ENCODE data around the gene CPA4. TPM values are rescaled to one million over a fixed set of nuclear protein-coding genes. Genes with fewer than 3 reads are reported as not detected.
A peak's percentile ranks its signal among the peaks of the same experiment; 100 is the strongest.

CPA4 gene
- polyA plus RNA-seq, 4 donors, result 0.11 to 0.44 (median 0.22) TPM

DNA sequence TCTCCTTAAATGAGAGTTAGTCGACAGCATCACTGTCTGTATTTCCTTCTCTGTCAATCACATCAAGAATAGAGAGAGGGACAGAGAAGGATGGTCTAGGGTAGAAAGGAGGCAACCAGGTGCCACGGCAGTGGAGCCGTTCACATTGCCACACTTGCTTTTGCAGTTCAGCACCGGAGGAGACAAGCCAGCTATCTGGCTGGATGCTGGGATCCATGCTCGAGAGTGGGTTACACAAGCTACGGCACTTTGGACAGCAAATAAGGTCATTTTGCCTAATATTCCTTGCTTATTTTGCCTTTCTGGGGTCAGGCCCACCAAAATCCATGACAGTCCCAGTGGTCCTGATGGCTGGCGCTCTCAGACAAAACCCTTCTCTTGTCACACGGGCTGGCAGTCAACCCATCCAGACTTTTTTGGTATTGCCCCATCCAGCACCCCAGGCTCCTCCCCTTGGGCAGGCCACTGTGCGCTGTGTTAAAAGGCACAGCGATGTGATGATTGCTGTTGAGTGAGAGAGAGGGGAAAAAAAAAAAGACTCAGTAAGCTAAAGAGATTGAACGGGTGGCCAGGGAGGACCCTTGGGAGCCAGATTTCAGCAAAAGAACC is 17.9 kb upstream of the CPA4 start:
- DNase-seq (ENCODE audit: low read depth in 4 of 4, low spot score in 3 of 4), result no peak

DNA sequence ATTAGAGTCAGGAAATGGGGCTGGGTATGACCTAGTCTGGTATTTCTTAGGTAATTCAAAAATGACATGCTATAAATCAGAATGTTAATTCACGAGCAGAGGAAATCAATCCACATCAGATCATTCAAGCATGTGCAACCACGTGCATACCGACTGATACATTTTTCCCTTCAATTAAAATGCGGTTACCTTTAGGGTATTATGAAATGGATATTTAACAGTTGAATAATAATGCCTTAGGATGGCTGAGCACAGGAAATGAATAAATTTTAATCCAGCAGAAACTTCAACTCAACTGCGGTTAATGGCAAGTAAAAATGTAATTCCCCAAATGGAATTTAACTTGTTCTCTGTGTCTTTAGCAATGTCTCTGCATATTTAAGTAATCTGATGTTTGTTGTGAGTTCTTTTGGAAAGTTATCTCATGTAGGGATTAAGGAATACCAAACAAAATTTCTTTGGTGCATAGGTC is 17.1 kb upstream of the CPA4 start:
- DNase-seq (ENCODE audit: low read depth in 4 of 4, low spot score in 3 of 4), result no peak

DNA sequence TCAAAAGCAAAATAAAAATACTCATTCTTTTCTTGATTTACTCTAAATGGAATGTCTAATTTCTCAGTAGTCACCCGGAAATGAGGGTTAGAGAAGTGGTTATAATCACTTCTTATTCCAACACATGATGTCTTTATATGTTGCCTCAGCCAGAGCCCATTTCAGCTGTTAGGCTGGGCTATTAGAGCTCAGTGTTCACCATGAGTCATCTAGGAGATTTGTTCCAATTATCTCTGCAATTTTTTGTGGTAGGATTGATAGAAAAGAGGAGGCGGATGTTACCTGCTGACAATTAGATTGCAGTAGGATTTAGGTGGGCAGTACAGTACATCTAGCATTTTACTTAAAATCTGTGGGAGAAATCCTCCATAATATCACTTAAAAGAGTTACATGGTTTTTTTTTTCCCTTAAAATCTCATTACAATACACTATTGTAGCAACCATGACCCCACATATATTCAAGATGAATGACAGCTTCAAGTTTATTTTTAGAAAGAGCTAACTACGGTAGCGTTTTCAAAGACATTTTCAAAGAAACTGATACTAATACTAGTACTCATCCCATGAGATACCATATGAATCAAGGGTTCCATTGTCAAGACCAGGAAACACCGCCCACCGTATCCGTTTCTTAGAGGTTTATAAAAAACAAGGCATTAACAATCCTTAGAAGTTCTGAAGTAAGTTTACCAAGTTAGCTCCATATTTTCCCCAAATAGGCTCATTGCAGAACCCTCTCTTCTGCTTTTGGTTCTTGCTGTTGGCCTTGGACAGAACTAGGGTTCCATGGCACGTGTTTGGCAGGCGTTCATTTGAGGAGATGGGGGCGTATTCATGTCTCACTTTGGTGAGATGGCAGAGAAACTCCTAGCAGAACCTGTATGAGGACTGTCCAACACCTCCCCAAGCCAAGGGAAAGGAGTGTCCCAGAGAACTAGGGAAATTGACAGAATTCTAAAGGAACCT is 15.9 kb upstream of the CPA4 start:
- DNase-seq (ENCODE audit: low read depth in 4 of 4, low spot score in 3 of 4), result no peak

DNA sequence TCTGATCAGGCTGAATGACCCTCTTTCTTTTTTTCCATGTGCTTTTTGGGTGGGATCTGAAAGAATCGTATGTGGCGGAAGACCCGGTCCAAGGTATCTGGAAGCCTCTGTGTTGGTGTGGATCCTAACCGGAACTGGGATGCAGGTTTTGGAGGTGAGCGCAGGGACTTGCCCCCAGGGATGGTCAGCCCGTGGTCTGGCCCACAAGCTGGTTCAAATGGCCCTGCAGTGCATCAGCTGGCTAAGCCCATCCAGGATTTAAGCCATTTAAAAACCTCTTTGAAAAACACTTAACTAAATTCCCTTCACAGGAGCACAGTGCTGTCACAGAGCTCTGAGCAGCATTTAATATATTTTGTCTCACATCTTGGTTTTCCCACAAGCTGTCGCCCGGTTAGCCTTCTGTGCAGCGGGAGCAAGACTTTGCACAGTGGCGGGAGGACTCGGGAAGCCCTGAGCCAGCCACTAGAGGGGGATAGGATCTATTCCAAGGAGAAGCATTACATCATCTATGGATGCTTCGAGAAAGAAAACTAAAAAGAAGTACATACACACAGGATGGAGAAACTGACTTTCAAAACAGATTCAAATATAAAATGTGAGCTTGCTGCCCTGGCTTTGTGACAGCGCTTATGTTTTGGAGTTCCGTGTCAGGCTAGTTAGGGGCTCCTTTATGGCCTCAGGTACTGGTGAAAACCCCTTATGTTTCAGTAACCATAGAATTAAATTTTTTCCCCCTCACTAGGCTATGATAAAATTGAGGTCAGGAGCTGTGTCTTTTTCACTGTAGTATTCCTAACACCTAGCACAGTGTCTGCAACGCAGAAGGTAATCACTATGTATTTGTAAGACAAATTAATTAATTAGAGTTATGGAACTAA is 15.0 kb upstream of the CPA4 start:
- DNase-seq (ENCODE audit: low read depth in 4 of 4, low spot score in 3 of 4), result peak; percentile 70 to 80 (median 76)

DNA sequence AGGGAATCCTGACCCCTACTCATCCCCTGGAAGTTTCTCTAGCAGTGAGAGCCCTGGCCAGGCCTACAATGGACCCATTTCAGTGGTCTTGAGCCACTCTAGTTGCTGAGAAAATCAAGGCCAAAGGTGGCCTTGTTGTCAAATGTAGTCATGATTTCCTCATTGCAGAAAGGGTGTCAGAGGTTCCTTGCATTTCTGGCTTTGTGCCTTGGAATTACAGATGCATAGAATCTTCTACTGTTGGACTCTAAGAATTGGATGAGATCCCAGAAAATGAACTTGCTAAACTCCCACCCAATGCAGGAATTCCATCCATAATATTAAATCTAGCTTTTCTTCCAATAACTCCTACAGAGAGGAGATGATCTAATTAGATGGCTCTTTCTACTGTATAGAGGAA is 14.1 kb upstream of the CPA4 start:
- peak in 3 of 4 donors; percentile 50 to 74 (median 70) for DNase-seq (ENCODE audit: low read depth in 4 of 4, low spot score in 3 of 4)

DNA sequence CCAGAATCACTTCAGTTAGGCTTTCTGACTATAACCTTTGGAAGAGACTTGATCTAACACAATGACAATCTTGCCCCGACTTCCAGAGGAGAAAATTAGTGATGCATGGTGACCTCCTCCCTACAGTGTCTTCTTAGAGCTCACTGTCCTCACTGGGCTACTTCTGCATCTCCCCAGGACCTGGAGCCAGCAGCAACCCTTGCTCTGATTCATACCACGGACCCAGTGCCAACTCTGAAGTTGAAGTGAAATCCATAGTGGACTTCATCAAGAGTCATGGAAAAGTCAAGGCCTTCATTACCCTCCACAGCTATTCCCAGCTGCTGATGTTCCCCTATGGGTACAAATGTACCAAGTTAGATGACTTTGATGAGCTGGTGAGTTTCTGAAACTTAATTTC is 13.7 kb upstream of the CPA4 start:
- DNase-seq (ENCODE audit: low read depth in 4 of 4, low spot score in 3 of 4), result no peak

DNA sequence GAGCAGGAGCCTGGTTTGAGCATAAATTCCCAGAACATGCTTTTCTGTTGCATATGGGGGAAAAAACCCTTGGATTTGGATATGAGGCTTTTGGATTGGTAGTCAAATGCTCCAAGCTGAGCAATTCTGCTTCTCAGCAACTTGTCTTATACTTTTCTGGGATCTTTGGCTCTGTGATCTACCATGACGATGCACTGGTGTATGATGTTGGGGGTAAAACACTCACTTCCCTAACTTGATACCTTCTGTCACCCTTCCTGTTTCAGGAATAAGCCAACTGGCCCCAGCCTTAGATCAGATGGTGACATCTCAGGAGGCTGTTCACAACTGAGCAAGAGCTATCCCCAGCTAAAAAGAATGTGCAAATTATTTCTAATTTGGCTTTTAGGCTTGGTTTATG is 13.1 kb upstream of the CPA4 start:
- DNase-seq (ENCODE audit: low read depth in 4 of 4, low spot score in 3 of 4), result no peak

DNA sequence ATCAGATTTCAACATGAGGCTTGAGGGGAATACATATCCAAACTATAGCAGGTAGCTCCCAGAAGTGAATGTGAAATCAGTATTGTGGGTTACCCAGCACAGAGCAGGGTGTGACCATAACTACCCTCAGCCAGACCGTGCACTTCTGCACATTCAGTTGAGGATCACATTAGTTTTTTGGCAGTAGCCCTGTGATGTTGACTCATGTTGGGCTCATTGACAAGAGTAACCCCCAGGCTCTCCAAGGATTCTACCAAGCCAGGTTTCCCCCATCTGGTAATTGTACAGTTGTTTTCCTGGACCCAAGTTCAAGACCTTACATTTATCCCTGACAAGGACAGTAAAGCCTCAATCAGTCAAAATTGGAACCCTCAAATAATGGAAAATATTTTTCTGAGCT is 11.7 kb upstream of the CPA4 start:
- DNase-seq (ENCODE audit: low read depth in 4 of 4, low spot score in 3 of 4), result no peak

DNA sequence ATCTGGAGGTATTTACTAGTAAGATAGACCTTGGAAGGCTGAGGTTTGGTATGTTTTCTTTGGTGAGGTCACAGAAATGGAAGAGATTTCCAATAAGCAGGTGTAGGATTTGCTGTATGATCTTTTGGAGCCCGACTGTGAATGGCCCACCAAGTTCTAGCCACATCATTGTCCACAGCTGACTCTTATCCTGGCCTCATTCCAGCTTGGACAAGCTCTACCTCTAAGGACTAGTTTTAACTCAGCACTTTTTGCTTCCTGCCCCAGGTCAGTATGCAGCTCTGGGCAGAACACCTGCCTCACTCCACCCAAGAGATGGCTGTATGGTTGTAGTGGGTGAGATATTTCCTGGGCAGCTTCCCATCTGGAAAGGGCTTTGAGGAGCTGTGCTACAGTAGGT is 6.1 kb upstream of the CPA4 start:
- no peak for DNase-seq (ENCODE audit: low read depth in 4 of 4, low spot score in 3 of 4)

DNA sequence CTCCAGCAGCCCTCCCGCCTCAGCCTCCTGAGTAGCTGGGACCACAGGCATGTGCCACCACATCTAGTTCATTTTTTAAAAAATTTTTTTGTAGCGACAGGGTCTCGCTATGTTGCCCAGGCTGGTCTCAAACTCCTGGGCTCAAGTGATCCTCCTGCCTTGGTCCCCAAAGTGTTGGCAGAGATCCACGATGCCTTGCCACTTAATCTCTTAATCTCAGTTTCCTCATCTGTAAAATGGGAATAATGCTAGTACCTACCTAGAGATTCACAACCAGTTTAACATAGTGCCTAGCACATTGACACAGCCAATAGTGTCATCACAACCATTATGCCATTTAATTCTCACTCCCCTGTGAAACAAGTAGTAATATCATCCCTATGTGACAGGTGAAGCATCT is 4.8 kb upstream of the CPA4 start:
- no peak for DNase-seq (ENCODE audit: low read depth in 4 of 4, low spot score in 3 of 4)

DNA sequence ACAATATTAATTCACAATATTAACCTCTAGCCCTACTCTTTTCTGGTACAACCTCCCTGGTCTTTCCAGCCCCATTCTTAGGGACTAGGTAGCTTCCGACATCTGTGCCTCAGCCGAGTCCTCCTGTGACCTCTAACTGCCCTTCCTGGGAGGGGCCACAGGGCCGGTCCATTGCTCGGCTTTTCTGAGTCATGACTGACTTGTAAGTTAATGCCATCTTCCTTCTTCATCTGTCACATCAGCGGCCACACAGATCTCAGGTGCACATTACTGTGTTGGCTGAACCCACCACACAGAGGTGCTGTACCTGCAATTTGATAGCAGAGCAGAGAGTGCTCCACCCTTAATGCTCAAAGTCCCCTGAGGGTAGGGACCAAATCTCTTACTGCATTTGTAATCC is 4.1 kb upstream of the CPA4 start:
- no peak for DNase-seq (ENCODE audit: low read depth in 4 of 4, low spot score in 3 of 4)

DNA sequence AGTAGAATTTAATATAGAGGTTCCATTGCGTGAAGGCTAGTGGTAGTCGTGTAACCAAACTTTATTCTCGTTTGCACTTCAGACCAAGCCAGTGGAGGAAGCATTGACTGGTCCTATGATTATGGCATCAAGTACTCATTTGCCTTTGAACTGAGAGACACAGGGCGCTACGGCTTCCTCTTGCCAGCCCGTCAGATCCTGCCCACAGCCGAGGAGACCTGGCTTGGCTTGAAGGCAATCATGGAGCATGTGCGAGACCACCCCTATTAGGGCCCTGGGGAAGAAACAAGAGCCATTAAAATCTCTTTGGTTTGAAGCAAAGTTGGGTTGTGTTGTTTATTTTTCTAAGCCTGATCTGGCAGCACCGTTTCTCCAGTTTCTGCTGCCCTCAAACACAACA is 3.5 kb upstream of the CPA4 start:
- no peak for DNase-seq (ENCODE audit: low read depth in 4 of 4, low spot score in 3 of 4)

DNA sequence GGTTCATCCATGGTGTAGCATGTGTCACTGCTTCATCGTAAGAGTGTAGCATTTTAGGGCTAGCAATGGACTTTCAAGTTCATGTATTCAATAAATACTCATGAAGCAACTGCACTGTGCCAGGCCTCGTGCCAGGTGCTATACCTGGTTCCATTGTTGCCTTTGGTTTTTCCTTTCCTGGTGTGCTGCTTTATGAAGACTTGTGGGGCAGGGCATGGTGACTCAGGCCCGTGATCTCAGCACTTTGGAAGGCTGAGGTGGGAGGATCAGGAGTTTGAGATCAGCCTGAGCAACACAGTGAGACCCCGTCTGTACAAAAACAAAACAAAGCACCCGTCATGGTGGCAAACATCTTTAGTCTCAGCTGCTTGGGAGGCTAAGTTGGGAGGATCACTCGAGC is 2.2 kb upstream of the CPA4 start:
- DNase-seq (ENCODE audit: low read depth in 4 of 4, low spot score in 3 of 4), result no peak

DNA sequence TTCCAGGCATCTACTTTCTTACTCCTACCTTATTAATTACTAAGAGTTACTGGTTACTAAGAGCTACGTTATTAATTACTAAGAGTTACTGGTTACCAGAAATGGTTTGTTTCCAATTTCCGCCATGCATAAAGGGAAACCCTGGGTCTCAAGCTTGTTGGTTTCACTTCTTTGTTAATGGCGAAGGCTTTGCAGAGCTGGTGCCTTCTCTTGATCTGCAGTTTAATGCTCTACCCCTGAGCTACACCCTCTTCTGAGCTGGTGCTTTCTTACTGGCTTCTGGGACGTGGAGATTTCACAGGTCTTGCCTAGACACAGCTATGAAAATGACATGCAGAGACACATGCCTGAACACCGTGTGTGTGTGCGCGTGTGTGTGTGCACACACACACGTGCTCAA is 560 bp downstream of the CPA4 start:
- no peak for DNase-seq (ENCODE audit: low read depth in 4 of 4, low spot score in 3 of 4)

DNA sequence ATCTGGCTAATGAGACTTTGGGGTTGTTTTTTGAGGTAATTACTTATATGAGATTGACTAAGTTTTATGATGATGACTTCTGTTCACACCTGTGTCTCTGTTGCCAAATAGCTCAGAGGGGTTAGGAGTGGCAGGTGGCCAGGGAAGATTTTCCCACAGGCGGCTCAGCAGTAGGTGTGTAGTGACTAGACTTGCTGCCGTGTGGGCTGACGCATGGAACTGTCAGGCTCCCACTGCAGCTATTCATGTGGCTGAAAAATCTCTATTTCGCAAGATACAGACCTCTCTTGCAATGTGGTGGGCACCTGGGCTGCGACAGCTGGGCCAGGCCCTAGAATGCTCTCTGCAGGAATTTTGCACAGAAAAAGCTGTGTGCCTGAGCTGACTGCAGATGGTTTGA is 1.4 kb downstream of the CPA4 start:
- DNase-seq (ENCODE audit: low read depth in 4 of 4, low spot score in 3 of 4), result no peak

DNA sequence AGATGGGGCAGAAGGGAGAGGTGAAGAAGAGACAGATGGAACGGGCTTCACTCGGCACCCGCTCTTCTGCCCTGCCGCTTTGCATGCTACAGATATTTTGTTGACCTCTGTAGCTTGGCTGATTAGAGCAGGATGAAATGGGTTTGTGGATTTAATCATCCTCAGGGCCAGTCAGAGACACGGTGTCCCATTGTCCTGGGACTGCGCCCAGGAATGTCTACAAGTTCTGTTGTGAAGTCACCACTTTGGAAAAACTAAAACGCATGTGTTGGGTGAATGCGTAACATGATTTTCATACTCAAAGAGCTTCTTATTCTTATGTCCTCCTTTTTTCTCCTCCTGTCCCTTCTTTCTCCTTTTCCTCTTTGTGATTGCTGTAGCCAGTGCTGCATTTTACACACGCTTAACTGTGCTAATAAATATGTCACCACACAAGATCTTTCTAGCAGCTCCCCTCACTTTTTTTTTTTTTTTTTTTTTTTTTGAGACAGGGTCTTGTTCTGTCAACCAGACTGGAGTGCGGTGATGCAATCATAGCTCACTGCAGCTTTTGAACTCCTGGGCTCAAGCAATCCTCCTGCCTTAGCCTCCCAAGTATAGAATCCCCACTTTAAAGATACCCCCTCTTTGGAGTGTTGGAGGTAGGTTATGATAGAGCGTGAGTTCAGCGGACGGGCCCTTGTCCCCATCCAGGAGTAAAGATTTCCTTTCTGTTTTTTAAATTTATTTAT is 3.4 kb downstream of the CPA4 start:
- no peak for DNase-seq (ENCODE audit: low read depth in 4 of 4, low spot score in 3 of 4)

DNA sequence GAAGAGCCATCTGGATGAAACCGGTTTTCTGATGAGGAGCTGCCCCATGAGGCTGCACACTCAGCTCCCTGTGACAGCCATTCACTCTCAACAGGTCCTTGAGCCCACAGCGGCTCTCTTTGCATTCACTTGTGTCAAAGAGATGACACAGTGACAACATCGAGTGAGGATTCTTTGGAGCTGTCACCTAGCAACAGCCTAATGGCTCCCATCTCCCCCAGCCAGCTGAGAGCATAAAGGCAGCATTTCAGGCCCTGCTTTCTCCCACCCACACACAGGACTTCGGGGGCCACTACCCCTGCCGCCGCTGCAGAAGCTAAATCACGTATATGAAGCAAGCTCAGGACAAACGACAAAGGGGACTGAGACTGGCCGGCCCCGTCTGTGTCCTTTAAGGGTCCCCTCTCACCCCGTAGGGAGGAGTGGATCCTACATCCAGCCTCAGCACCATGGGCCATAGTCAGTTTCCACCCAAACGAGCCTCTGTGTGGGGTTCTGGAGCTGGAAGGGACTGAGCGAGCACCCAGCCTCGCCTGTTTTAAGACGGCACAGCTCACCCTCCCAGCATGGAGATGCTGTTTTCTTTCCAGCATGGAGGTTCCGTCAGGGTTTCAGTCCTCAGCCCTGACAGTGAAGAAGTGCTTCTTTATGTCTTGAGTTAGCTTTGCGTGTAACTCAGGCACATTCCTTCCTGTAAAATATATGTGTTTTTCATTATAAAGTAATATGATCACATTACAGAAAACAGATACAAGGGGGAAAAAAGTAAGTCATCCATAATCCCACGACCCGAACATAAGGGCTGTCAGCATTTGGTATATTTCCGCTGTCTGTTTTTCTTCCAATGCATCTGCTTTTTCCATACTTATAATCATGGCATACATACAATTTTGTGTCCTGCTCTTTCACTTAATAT is 4.9 kb downstream of the CPA4 start:
- no peak for DNase-seq (ENCODE audit: low read depth in 4 of 4, low spot score in 3 of 4)

DNA sequence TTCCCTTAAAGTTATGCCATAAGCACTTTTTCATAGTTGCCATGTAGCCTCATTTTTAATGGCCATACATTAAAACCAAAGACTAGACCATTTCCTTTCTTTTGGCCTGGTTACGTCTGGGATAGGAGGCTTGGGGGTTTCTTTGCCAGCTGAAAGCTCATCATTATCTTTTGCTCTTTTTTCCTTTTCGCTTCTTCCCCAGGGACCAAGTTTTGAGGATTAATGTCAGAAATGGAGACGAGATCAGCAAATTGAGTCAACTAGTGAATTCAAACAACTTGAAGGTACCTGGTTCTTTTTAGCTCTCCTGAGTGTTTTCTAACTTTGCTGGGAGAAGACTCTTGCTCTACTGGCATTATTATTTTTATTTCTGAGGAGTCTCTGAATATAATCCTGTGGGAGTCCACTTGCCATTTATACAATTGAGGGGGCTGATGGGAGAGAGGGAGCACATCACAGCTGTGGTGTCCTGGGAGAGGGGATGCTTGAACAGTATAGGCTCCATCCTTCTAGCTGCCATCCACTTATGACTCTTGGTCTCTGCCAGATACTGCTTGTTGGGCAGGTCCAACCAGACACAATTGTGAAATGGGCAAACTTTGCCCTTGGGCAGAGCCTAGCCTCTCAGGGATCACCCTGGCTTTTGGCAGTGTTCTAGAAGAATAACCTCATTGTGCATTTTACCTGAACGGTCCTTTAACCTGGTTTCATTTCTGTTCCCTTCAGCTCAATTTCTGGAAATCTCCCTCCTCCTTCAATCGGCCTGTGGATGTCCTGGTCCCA is 5.8 kb downstream of the CPA4 start:
- no peak for DNase-seq (ENCODE audit: low read depth in 4 of 4, low spot score in 3 of 4)

DNA sequence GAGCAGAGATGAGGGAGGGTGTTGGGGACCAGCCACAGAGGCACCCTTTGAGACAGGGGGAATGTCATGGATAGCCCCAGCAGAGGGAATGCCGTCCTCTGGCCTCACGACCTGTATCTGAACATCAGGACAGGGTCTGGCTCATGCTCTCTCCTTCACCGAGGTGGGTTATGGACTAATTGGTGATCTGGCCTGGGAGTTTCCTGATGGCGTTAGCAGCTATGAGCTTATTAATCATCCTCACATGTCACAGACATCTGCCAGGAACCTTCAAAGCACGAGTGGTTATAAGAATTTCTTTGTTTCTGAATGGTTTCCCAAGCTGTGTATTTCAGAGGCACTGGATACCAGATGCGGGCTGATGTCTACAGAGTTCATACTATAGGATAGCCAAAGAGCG is 6.9 kb downstream of the CPA4 start:
- DNase-seq (ENCODE audit: low read depth in 4 of 4, low spot score in 3 of 4), result no peak
